Neutrophil (primary cell): ENCODE data around the gene EXOSC2.

Experiments
- H3K27ac ChIP-seq: fragments of 200-600 bp; sonication (generic); 2 replicates; pipeline ENCODE4 v1.5.1; 2016; ENCODE audit warnings: mild to moderate bottlenecking, moderate library complexity
- H3K27me3 ChIP-seq: fragments of 200-600 bp; sonication (generic); 2 replicates; pipeline ENCODE4 v1.6.0; 2016; ENCODE audit warnings: mild to moderate bottlenecking
- H3K36me3 ChIP-seq: fragments of 200-600 bp; sonication (generic); 2 replicates; pipeline ENCODE4 v1.5.1; 2017
- H3K4me1 ChIP-seq, 2 experiments: fragments of 200-600 bp in 1 of 2; sonication (generic) in 1 of 2; 1 replicate in 1 of 2; 2 replicates in 1 of 2; pipeline versions ENCODE4 v1.5.1 to v1.6.1; 2013 to 2016; ENCODE audit warnings: low read depth in 1 of 2, low read length in 1 of 2, mild to moderate bottlenecking in 1 of 2, moderate library complexity in 1 of 2; ENCODE audit not compliant: control insufficient read depth in 1 of 2, insufficient read depth in 1 of 2
- H3K4me3 ChIP-seq, 2 experiments: fragments of 200-600 bp in 1 of 2; sonication (generic) in 1 of 2; 1 replicate in 1 of 2; 2 replicates in 1 of 2; pipeline ENCODE4 v1.5.1; 2013 to 2016; ENCODE audit warnings: low read depth in 1 of 2, low read length in 1 of 2, mild to moderate bottlenecking in 1 of 2, moderate library complexity in 1 of 2
- H3K9me3 ChIP-seq: fragments of 200-600 bp; sonication (generic); 2 replicates; pipeline ENCODE4 v1.5.1; 2016
- CTCF ChIP-seq: fragments of 200-600 bp; sonication (generic); IDR thresholded peaks from 2 replicates; pipeline ENCODE4 v1.5.1; 2016; ENCODE audit warnings: antibody characterized with exemption

The EXOSC2 gene

GRCh38 chr9:130693426-130694191 lies at the start of gene EXOSC2:
Gene EXOSC2, plus strand, starts transcription at chr9:130693780. Its CDS starts 12 bp downstream, at chr9:130693792.
- Histone ChIP-seq H3K4me3 (peak within 1 kb of the TSS; percentile 72 to 73), H3K27me3 (peaks cover 22% of the 10 kb centered on the region)
- TF ChIP-seq CTCF = peak; percentile 53

GRCh38 chr9:130651221-130651620 lies 42.4 kb upstream of the EXOSC2 start:
- no peaks in the 10 kb centered on the region for H3K4me1 ChIP-seq
- H3K9me3 ChIP-seq = no peaks in the 10 kb centered on the region
- no peak overlapping the region for H3K4me3 ChIP-seq
- no peak for TF ChIP-seq CTCF
- H3K36me3 ChIP-seq = no peaks in the 10 kb centered on the region
- H3K27me3 ChIP-seq = peaks cover 62% of the 10 kb centered on the region
- no peak overlapping the region for H3K27ac ChIP-seq

More at GRCh38 chr9:130693426-130694191, at the start of gene EXOSC2:
- H3K27ac ChIP-seq = peak within 1 kb of the TSS; percentile 22
- H3K36me3 ChIP-seq = peaks cover 24% of the 10 kb centered on the region
- peaks cover 15 to 17% of the 10 kb centered on the region in 2 experiments for H3K4me1 ChIP-seq
- no peaks in the 10 kb centered on the region for H3K9me3 ChIP-seq

- Histone ChIP-seq H3K9me3 (no peaks in the 10 kb centered on the region), H3K27me3 (peaks cover 65% of the 10 kb centered on the region), H3K27ac (no peak overlapping the region), H3K36me3 (no peaks in the 10 kb centered on the region), H3K4me1 (no peaks in the 10 kb centered on the region), H3K4me3 (no peak overlapping the region)
- TF ChIP-seq CTCF = no peak
Observed at GRCh38 chr9:130651752-130652151, 41.8 kb upstream of the EXOSC2 start.

GRCh38 chr9:130654879-130655278 lies 38.7 kb upstream of the EXOSC2 start:
- TF ChIP-seq CTCF = no peak
- no peaks in the 10 kb centered on the region for H3K36me3 ChIP-seq
- no peaks in the 10 kb centered on the region for H3K9me3 ChIP-seq
- H3K4me1 ChIP-seq = no peaks in the 10 kb centered on the region
- H3K27ac ChIP-seq = no peak overlapping the region
- peaks cover 90% of the 10 kb centered on the region for H3K27me3 ChIP-seq
- H3K4me3 ChIP-seq = no peak overlapping the region

GRCh38 chr9:130658893-130659698 lies 34.5 kb upstream of the EXOSC2 start:
- H3K27me3 ChIP-seq = peaks cover 100% of the 10 kb centered on the region

More at GRCh38 chr9:130658893-130659698, 34.5 kb upstream of the EXOSC2 start:
- H3K4me3 ChIP-seq = no peak overlapping the region
- no peak overlapping the region for H3K27ac ChIP-seq
- TF ChIP-seq CTCF = no peak
- no peaks in the 10 kb centered on the region for H3K36me3 ChIP-seq
- peaks cover 0 to 12% of the 10 kb centered on the region in 2 experiments for H3K4me1 ChIP-seq
- H3K9me3 ChIP-seq = no peaks in the 10 kb centered on the region
